ENCODE measurements around the gene SORCS2. TPM values are rescaled to one million over a fixed set of nuclear protein-coding genes. Genes with fewer than 3 reads are reported as not detected.

The SORCS2 gene
- total and polyA plus RNA-seq, 2 donors (not counting 1 experiment from before 2014, with no cell fraction given), result not detected

- 76% methylated on average over 8 of the region's 11 CpGs for WGBS (ENCODE audit: insufficient coverage)
- H3K36me3 ChIP-seq (replicated peaks in 1 of 2; ENCODE audit: control extremely low read depth in 1 of 2, control insufficient read depth in 1 of 2, extremely low read depth in 1 of 2, insufficient read depth in 2 of 2, low read length in 1 of 2), result no peaks in the 10 kb centered on the region
- no peaks in the 10 kb centered on the region for H4K20me1 ChIP-seq (ENCODE audit: control insufficient read depth, insufficient read depth, low read length, poor library complexity, severe bottlenecking)
- H3K27ac ChIP-seq (ENCODE audit: low read length in 2 of 2), result no peak overlapping the region
- POLR2A ChIA-PET, result no interaction called here
- intact Hi-C loops (cut with micrococcal nuclease), result no loop called here
- no peak overlapping the region for H3K27ac Mint-ChIP-seq
- CTCF ChIA-PET, result no interaction called here
- H3K79me2 ChIP-seq (ENCODE audit: control insufficient read depth, insufficient read depth, low read length), result no peaks in the 10 kb centered on the region
- ATAC-seq (ENCODE audit: low read depth), result no peak
- H3K27me3 Mint-ChIP-seq, result no peaks in the 10 kb centered on the region
- TF ChIP-seq EZH2 (IDR thresholded peaks at IDR 0.05; ENCODE audit: borderline replicate concordance, insufficient read depth, low read depth, low read length, poor library complexity, severe bottlenecking), result no peak
- TF ChIP-seq, protein P1, sequence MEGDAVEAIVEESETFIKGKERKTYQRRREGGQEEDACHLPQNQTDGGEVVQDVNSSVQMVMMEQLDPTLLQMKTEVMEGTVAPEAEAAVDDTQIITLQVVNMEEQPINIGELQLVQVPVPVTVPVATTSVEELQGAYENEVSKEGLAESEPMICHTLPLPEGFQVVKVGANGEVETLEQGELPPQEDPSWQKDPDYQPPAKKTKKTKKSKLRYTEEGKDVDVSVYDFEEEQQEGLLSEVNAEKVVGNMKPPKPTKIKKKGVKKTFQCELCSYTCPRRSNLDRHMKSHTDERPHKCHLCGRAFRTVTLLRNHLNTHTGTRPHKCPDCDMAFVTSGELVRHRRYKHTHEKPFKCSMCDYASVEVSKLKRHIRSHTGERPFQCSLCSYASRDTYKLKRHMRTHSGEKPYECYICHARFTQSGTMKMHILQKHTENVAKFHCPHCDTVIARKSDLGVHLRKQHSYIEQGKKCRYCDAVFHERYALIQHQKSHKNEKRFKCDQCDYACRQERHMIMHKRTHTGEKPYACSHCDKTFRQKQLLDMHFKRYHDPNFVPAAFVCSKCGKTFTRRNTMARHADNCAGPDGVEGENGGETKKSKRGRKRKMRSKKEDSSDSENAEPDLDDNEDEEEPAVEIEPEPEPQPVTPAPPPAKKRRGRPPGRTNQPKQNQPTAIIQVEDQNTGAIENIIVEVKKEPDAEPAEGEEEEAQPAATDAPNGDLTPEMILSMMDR (IDR thresholded peaks at IDR 0.05), result no peak
- H3K4me3 Mint-ChIP-seq, result no peak overlapping the region
- no peaks in the 10 kb centered on the region for H3K4me1 ChIP-seq (ENCODE audit: control insufficient read depth in 2 of 2, insufficient read depth in 2 of 2, low read length in 2 of 2)
- no peaks in the 10 kb centered on the region for H3K4me1 Mint-ChIP-seq
- H3K9me3 ChIP-seq (ENCODE audit: control extremely low read depth in 1 of 3, control insufficient read depth in 2 of 3, insufficient read depth in 1 of 3, low read length in 2 of 3), result peaks cover 0 to 24% (median 0%) of the 10 kb centered on the region in 3 donors
- H3K4me2 ChIP-seq (replicated peaks; ENCODE audit: low read depth, low read length, poor library complexity, severe bottlenecking), result no peak overlapping the region
- no peaks in the 10 kb centered on the region for H3K9me3 Mint-ChIP-seq (ENCODE audit: insufficient read depth)
- H2AFZ ChIP-seq (ENCODE audit: insufficient read depth, low read depth, low read length, poor library complexity, severe bottlenecking), result no peak overlapping the region
- no peak overlapping the region for H3K4me3 ChIP-seq (ENCODE audit: control extremely low read depth in 1 of 5, extremely low read depth in 1 of 5, insufficient read depth in 1 of 5, low read depth in 2 of 5, low read length in 4 of 5)
- H3K27me3 ChIP-seq (replicated peaks in 1 of 4; ENCODE audit: control extremely low read depth in 1 of 4, control insufficient read depth in 3 of 4, insufficient read depth in 4 of 4, low read length in 3 of 4), result no peaks in the 10 kb centered on the region
- no peak overlapping the region for H3K9ac ChIP-seq (ENCODE audit: low read length)
- DNase-seq, result no peak
Observed at GRCh38 chr4:7679406-7680040, 487.2 kb downstream of the SORCS2 start.

DNA sequence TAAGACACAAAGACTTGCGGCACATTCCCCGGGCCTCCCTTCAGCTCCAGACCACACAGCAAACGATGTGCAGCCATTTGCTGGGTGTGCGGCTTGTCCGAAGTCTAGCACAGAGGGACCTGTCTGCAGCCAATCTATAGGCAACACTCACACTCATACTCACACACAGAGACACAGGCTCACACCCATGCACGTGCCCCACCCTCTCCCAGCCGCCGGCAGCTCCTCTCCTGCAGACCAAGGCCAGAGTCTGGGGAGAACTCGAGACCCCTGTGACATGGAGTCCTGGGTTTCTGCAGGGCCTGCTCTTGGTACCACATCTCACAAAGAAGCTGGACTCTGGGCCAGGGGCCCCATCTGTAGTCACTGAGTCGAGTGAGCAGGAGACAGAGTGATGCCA, 487.8 kb downstream of the SORCS2 start:
- Histone ChIP-seq H3K27ac (ENCODE audit: low read length in 2 of 2) (no peak overlapping the region), H3K4me2 (replicated peaks; ENCODE audit: low read depth, low read length, poor library complexity, severe bottlenecking) (no peak overlapping the region), H3K4me3 (ENCODE audit: control extremely low read depth in 1 of 5, extremely low read depth in 1 of 5, insufficient read depth in 1 of 5, low read depth in 2 of 5, low read length in 4 of 5) (no peak overlapping the region), H4K20me1 (ENCODE audit: control insufficient read depth, insufficient read depth, low read length, poor library complexity, severe bottlenecking) (no peaks in the 10 kb centered on the region), H3K79me2 (ENCODE audit: control insufficient read depth, insufficient read depth, low read length) (no peaks in the 10 kb centered on the region), H3K9me3 (ENCODE audit: control extremely low read depth in 1 of 3, control insufficient read depth in 2 of 3, insufficient read depth in 1 of 3, low read length in 2 of 3) (peaks cover 0 to 24% (median 0%) of the 10 kb centered on the region in 3 donors), H2AFZ (ENCODE audit: insufficient read depth, low read depth, low read length, poor library complexity, severe bottlenecking) (no peak overlapping the region), H3K36me3 (replicated peaks in 1 of 2; ENCODE audit: control extremely low read depth in 1 of 2, control insufficient read depth in 1 of 2, extremely low read depth in 1 of 2, insufficient read depth in 2 of 2, low read length in 1 of 2) (no peaks in the 10 kb centered on the region), H3K9ac (ENCODE audit: low read length) (no peak overlapping the region), H3K4me1 (ENCODE audit: control insufficient read depth in 2 of 2, insufficient read depth in 2 of 2, low read length in 2 of 2) (no peaks in the 10 kb centered on the region), H3K27me3 (replicated peaks in 1 of 4; ENCODE audit: control extremely low read depth in 1 of 4, control insufficient read depth in 3 of 4, insufficient read depth in 4 of 4, low read length in 3 of 4) (no peaks in the 10 kb centered on the region)
- ChIA-PET POLR2A (no interaction called here), CTCF (no interaction called here)
- ATAC-seq (ENCODE audit: low read depth) (no peak), DNase-seq (no peak)
- Mint-ChIP-seq H3K9me3 (ENCODE audit: insufficient read depth) (no peaks in the 10 kb centered on the region), H3K27ac (no peak overlapping the region), H3K4me3 (no peak overlapping the region), H3K27me3 (no peaks in the 10 kb centered on the region), H3K4me1 (no peaks in the 10 kb centered on the region)
- WGBS (ENCODE audit: insufficient coverage), result 89% methylated on average over 10 of the region's 10 CpGs
- intact Hi-C loops (cut with micrococcal nuclease), result no loop called here
- TF ChIP-seq, protein P1 (IDR thresholded peaks at IDR 0.05), result no peak
